Smooth muscle cell (in vitro differentiated cells): ENCODE data around the gene PTK6. TPM values are rescaled to one million over a fixed set of nuclear protein-coding genes. Genes with fewer than 3 reads are reported as not detected.

Source experiments
- DNase-seq: peaks from one replicate; lab custom pipeline; 2025; ENCODE audit not compliant: unreplicated experiment; lab: John Stamatoyannopoulos, UW
- H2AFZ ChIP-seq: fragments of 200-600 bp; sonication (generic); 2 replicates; pipeline ENCODE4 v1.6.0; 2016; ENCODE audit warnings: antibody characterized with exemption, low read depth, mild to moderate bottlenecking
- H3F3A ChIP-seq: fragments of 200-600 bp; sonication (generic); 2 replicates; pipeline ENCODE4 v1.6.0; 2017; ENCODE audit warnings: antibody characterized with exemption, low read depth
- H3K27ac ChIP-seq: fragments of 200-600 bp; sonication (generic); 2 replicates; pipeline ENCODE4 v1.5.1; 2016; ENCODE audit warnings: low read depth, mild to moderate bottlenecking
- H3K27me3 ChIP-seq: fragments of 200-600 bp; sonication (generic); 2 replicates; pipeline ENCODE4 v1.6.1; 2016; ENCODE audit warnings: low read depth, mild to moderate bottlenecking
- H3K36me3 ChIP-seq: fragments of 200-600 bp; sonication (generic); 2 replicates; pipeline ENCODE4 v1.5.1; 2016; ENCODE audit warnings: low read depth
- H3K4me1 ChIP-seq: fragments of 200-600 bp; sonication (generic); 2 replicates; pipeline ENCODE4 v1.5.1; 2016; ENCODE audit warnings: low read depth
- H3K4me2 ChIP-seq: fragments of 200-600 bp; sonication (generic); 2 replicates; pipeline ENCODE4 v1.6.0; 2016; ENCODE audit warnings: mild to moderate bottlenecking
- H3K4me3 ChIP-seq: fragments of 200-600 bp; sonication (generic); 2 replicates; pipeline ENCODE4 v1.5.1; 2016; ENCODE audit warnings: mild to moderate bottlenecking
- H3K79me2 ChIP-seq: fragments of 200-600 bp; sonication (generic); 2 replicates; pipeline ENCODE4 v1.6.0; 2016; ENCODE audit warnings: low read depth, mild to moderate bottlenecking
- H3K9ac ChIP-seq: fragments of 200-600 bp; sonication (generic); 2 replicates; pipeline ENCODE4 v1.6.0; 2016; ENCODE audit warnings: low read depth
- H3K9me3 ChIP-seq: fragments of 200-600 bp; sonication (generic); replicated peaks from 2 replicates; pipeline ENCODE4 v1.5.1; 2016; ENCODE audit warnings: low read depth
- H4K20me1 ChIP-seq: fragments of 200-600 bp; sonication (generic); 2 replicates; pipeline ENCODE4 v1.6.0; 2016; ENCODE audit warnings: low read depth
- CTCF ChIP-seq: fragments of 200-600 bp; sonication (generic); IDR thresholded peaks from 2 replicates; pipeline ENCODE4 v1.5.1; 2017; ENCODE audit warnings: borderline replicate concordance, mild to moderate bottlenecking, antibody characterized with exemption; ENCODE audit not compliant: insufficient read depth, poor library complexity, severe bottlenecking
- WGBS: methylation state at CpG from one replicate; pipeline ENCODE4 v1.1.7; 2016; ENCODE audit warnings: low lambda C conversion rate; 5-methylcytosine and 5-hydroxymethylcytosine counted together
- polyA plus RNA-seq: library from polyadenylated mRNA; unstranded; fragments of >200 nt; fragmentation: Nextera tagmentation; extraction: Ambion mirVana; gene quantifications from 2 replicates; pipeline ENCODE4 v1.2.1, GENCODE V29; 2016
- total RNA-seq: library from RNA; depleted of rRNA; stranded (reverse); fragments of >200 nt; gene quantifications from 2 replicates; pipeline ENCODE4 v1.2.3, GENCODE V29; 2014

Gene PTK6
- total and polyA plus RNA-seq, 2 experiments from 2014 or later = 0.05 TPM; not detected in 1

GRCh38 chr20:63502671-63503172 lies 34.5 kb downstream of the PTK6 start:
- TF ChIP-seq CTCF = no peak
- no peaks in the 10 kb centered on the region for H4K20me1 ChIP-seq
- no peaks in the 10 kb centered on the region for H3K9me3 ChIP-seq
- no peak overlapping the region for H3K4me3 ChIP-seq
- H3K36me3 ChIP-seq = no peaks in the 10 kb centered on the region
- WGBS = 84% methylated on average over 14 of the region's 15 CpGs
- H2AFZ ChIP-seq = no peak overlapping the region
- H3F3A ChIP-seq = no peaks in the 10 kb centered on the region
- H3K4me2 ChIP-seq = no peak overlapping the region
- no peaks in the 10 kb centered on the region for H3K79me2 ChIP-seq
- H3K4me1 ChIP-seq = peaks cover 3% of the 10 kb centered on the region
- no peak overlapping the region for H3K27ac ChIP-seq
- no peak for DNase-seq
- H3K9ac ChIP-seq = no peak overlapping the region
- H3K27me3 ChIP-seq = peaks cover 21% of the 10 kb centered on the region

GRCh38 chr20:63501818-63502670 lies 35.1 kb downstream of the PTK6 start:
- Histone ChIP-seq H3F3A (no peaks in the 10 kb centered on the region), H3K4me3 (no peak overlapping the region), H2AFZ (no peak overlapping the region)

GRCh38 chr20:63500902-63501817 lies 36.0 kb downstream of the PTK6 start:
- no peak overlapping the region for H3K9ac ChIP-seq
- H3K4me1 ChIP-seq = peaks cover 3% of the 10 kb centered on the region
- DNase-seq = no peak
- H3K4me3 ChIP-seq = no peak overlapping the region
- no peaks in the 10 kb centered on the region for H3F3A ChIP-seq
- 80% methylated on average over 27 of the region's 27 CpGs for WGBS
- H3K4me2 ChIP-seq = no peak overlapping the region
- no peaks in the 10 kb centered on the region for H3K9me3 ChIP-seq
- no peaks in the 10 kb centered on the region for H3K79me2 ChIP-seq
- no peaks in the 10 kb centered on the region for H4K20me1 ChIP-seq
- TF ChIP-seq CTCF = no peak
- no peaks in the 10 kb centered on the region for H3K36me3 ChIP-seq
- H3K27me3 ChIP-seq = peaks cover 25% of the 10 kb centered on the region
- no peak overlapping the region for H2AFZ ChIP-seq
- no peak overlapping the region for H3K27ac ChIP-seq

More at GRCh38 chr20:63501818-63502670, 35.1 kb downstream of the PTK6 start:
- no peak for TF ChIP-seq CTCF
- Histone ChIP-seq H3K36me3 (no peaks in the 10 kb centered on the region), H3K9ac (no peak overlapping the region), H3K79me2 (no peaks in the 10 kb centered on the region), H3K4me1 (peaks cover 3% of the 10 kb centered on the region), H3K27me3 (peaks cover 25% of the 10 kb centered on the region), H4K20me1 (no peaks in the 10 kb centered on the region), H3K9me3 (no peaks in the 10 kb centered on the region), H3K27ac (no peak overlapping the region), H3K4me2 (no peak overlapping the region)
- 58% methylated on average over 20 of the region's 26 CpGs for WGBS
- no peak for DNase-seq
